GM19468 (cell line): ENCODE data around the gene MKNK1.

Experiments used
- ATAC-seq: cut with Tn5 transposase; IDR thresholded peaks from one replicate; pipeline ENCODE4 v1.9.1; 2021; ENCODE audit warnings: mild to moderate bottlenecking, moderate library complexity, moderate number of reproducible peaks; ENCODE audit not compliant: unreplicated experiment; ENCODE audit errors: extremely low read depth

The MKNK1 gene

DNA sequence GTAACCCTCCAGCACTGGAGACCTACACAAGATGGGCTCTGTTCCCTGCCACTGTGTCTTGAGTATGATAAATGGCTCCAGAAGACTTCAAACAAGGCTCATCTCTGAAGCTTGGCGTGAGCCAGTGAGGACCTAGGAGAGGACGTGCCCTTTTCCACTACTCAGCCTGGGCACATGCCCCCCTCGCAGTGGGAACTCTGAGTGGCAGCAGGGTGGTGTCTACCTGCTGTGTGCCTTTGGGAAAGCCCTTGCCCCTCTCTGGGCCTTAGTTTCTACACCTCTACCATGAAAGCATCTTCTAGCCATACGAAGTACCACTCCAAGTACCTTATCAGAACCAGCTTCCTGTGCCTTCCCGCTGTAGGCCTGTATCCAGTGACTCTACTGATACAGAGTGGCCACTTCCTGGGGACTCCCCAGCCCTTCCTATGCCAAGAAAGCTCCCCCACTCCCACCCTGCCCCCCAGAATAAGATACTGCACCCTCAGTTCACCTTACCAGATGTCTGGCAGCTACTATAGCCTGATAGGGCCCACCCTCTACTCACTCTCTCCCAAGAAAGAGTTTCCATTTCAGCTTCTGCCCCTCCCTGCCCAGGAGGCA lies 15.7 kb upstream of the MKNK1 start:
- no peak for ATAC-seq

DNA sequence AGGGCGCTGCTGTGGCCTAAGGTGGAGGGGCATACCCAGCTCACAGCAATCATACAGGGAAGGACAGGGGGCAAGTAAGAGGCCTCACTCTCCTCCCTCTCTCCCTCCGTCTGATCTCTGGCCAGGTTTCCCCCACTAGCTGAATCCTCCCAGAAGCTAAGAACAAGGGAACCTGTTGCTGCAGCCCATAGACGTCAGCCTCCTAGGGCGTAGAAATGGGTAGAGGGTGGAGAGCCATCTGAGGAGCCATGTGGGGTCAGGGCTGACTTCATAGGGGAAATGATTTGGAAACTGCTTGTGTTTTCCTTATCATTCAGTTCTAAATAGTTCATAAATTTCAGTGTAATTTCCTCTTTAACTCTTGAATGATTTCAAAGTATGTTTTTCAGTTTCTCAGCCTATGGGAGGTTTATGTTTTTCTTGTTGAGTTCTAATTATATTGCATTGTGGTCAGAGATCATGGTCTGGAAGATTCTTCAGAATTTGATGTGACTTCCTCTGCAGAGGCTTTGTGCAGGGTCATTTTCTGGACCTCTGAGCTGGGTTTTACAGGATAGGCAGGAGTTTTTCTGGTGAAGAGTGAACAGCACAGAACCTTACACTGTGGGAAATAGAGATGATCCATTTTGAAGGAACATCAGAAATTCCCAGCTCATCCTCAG lies 14.8 kb upstream of the MKNK1 start:
- no peak for ATAC-seq

DNA sequence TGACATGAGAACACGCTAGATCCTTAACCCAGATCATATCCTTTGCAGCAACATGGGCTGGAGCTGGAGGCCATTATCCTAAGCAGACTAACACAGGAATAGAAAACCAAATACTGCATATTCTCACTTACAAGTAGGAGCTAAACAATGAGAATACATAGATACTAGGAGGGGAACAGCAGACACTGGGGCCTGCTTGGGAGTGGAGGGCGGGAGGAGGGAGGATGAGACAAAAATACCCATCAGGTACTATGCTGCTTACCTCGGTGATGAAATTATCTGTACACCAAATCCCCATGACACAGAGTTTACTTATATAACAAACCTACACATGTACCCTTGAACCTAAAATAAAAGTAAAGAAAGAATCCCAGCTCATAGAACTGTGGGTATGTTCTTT lies 13.8 kb upstream of the MKNK1 start:
- ATAC-seq, result no peak

DNA sequence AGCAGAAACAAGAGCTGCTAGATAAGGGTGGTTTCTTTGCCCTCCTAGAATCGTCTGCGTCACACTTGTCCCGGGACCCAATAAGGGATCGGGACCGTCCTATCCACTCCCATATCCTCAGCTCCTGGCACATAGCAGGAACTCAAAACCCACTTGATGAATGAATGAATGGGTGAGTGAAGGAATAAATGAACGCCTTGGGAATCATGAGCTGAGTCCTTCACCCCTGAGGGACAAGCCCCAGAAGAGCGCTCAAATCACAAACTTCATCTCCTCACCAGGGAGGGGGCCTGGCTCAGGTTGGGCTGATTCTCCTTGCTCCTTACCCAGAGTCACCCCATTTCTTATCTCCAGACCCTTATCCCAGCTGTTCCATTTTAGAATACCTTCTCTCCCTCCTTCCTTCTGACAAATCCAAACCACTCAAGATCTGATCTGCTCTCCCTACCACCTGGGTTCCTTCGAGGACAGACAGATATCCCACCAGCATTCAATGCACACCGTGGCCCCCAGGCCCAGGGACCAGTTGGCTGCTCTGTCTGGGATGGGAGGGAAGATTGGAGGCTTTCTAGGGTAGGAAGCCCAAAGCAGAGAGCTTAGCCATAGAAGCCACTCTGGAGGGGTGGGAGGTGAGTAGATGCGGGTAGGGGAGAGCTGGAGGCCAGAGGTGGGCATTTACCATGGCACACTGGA lies 13.2 kb upstream of the MKNK1 start:
- no peak for ATAC-seq

DNA sequence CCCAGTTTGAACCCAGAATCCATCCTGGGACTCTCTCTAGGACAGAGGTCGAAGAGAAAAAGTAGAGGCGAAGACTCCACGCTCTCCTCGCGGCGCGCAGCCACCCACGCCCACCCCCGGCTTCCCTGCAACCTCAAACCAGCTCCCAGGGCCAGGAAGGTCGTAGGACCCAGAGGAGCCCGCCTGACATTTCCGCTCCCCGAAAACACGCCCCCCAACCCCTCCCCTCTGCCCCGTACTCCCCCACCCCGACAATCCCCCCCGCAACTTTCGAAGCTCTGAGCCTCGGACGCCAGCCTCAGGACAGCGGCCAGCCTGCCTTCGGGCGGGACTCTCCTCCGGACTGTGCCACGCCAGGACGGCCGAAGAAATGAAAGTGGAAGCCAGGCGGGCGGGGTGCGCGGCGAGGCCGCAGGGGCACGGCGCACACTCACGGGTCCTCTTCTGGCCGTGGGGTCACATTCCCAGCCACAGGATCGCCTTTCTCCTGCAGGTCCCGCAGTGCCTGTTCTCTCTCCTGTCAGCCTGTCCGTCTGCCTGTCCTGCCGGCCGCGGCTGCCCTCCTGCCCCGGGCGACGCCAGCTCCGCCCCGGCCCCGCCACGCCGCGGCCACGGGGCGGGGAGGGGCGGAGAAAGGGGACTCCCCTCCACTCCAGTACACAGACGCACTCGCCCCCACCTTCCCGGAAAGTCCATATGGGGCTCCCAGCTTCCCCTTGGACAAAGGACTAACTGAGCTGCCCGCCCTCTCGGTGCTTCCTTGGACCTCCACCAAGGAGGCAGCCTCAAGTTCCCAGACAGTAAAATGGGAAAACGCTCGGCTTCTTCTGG lies 12.4 kb upstream of the MKNK1 start, which contains the start of gene MOB3C:
TSS of gene MOB3C (minus strand) at position 535 of the 831 bp plus-strand sequence. CDS start 3,490 bp downstream, outside the sequence.
- ATAC-seq, result peak; percentile 34

DNA sequence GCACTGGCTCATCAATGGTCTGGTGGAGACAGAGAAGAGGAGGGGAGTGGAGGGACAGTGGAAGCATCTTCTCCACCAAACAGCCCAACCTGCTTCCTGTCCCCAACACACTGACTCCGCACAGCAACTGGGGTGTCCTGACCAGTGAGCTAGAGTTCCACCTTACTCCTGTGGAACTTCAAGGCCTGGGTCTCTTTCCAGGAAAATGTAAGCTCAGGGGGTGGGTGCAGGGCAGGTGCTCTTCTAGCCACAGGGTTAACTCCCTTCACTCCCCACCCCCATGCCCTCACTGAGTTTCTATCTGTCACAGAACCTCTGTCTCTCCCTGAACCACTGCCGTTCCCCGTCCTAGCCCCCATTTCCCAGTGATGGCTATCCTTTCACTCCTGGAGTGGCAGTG lies 11.7 kb upstream of the MKNK1 start:
- no peak for ATAC-seq

DNA sequence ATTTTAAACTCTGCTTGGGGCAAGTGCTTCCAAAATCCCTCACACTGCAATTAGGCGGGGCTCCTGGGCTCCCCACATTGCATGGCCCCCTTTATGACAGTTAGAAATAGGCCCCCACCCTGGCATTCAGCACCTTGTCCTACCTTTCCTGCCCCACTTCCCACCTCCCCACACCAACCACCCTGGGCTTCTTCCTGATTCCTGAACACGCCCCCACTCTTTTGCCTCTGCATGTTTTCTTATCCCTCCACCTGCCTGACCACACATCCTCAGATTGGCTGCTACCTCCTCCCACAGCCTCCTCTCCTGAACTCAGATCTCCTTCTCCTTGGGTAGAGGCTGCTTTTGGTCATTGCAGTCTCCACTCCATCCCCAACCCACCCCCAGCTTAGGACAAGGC lies 11.0 kb upstream of the MKNK1 start:
- no peak for ATAC-seq

DNA sequence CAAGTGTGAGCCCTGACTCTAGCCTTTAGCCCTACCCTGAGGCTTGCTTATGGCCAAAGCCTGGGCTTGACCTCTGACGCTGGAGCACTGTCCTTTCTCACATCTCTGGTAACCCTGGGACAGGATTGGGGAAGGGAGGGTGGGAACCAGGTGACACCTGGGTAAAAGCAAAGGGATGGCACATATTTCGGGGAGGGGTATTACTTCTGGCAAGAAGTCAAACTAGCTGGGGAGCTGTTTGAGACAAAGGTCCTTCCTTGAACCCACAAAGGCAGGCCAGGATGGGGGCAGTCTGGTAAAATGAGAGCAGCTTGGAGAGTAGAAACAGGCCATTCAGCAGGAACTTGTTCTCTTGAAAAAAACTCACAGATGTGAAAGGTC lies 10.5 kb upstream of the MKNK1 start:
- no peak for ATAC-seq

DNA sequence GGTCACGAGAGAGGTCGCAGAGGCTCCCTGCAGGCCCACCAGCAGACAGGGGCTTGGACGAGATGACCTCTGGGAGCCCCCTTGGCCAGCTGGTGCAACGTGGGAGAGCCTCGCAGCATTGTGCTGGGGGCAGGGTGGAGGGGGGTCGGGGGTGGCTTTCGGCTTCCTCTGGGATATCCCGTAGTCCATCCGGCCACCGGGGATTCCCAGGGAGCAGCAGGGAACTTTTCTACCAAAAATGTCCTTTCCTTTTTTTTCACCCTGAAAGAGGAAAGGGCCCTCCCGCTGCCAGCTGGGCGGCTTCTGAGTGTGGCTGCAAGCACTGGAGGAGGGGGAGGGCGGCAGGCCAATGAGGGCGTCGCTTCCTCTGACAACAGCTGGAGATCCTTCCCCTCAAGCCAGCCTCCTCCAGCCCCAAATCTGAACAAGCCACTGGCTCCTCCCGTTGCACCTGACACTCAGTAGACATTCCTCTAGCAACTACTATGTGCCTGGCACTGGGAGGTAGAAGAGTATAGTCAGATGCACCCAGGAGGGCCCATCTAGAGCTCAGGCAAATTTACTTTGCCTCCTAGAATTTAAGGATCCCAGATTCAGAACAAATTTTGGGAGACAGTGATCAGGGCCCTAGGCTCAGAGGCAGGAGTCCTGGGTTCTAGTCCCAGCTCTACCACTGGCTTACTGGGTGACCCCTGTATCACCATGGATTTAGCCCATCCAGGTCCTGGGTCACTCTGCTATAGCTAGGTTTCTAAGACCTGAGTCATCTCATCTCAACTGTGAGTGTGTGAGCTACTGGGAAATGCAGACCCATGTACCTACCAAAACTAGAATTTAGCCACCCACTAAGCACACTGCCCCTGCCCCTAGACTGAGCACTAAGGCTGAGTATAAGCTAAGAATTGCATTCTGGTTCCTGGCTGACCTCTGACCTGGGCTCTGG lies 9.9 kb upstream of the MKNK1 start:
- ATAC-seq, result no peak

DNA sequence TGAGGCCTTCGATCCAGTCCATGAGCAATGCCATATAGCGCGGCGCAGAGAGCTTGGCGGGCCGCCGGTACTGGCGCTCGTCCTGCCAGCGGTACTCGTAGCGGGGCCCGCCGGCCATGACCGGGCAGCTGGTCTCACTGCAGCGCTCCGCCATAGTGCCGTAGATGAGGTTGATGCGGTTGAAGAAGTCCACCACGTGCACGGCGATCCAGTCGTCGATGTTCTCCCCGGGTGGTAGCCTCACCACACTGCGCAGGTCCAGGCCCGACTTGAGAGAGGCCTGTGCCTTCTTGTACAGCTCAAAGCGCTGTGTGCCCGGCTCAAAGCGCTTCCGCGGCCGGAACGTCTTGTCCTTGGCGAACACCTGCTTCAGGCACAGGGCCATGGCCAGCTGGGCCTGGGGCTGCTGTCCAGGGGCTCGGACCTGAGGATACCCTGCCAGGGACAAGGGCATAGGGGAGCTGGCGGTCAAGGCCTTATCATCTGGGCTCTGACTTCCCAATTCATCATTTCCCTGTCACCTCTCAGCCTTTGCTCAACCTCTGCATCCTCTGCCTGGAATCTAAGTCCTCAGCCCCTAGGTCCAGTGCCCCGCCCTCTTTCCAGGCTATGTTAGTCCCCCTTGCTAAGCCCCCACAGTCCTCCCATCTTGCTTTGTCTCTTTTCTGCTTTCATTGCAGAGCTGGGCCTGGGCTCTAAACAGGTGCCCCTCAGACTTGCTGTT lies 9.0 kb upstream of the MKNK1 start:
- no peak for ATAC-seq

DNA sequence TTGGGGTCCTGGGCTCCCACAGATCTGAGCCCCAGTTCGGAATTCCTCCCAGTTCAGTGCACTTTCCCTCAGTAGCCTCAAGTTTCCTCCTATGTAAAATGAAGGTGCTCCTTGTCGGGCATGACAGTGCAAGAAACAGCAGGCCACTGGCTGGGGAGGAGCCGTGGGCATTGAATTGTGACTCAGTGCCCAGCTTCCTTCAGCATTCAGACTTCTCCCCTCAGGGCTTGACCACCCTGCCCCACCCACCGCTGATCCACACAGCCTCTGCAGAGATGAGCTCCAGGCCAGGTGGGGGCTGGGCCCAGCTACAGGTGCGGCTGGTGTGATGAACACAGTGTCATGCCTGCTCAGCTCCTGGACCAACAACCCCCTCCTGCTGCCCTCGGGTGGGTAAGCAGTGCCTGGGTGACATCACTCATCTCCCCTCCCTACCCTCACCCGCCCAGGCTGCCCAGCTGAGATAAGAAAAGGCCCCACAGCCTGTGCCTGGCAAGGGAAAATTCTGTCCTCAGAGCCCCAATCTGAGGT lies 7.7 kb upstream of the MKNK1 start:
- ATAC-seq, result no peak

DNA sequence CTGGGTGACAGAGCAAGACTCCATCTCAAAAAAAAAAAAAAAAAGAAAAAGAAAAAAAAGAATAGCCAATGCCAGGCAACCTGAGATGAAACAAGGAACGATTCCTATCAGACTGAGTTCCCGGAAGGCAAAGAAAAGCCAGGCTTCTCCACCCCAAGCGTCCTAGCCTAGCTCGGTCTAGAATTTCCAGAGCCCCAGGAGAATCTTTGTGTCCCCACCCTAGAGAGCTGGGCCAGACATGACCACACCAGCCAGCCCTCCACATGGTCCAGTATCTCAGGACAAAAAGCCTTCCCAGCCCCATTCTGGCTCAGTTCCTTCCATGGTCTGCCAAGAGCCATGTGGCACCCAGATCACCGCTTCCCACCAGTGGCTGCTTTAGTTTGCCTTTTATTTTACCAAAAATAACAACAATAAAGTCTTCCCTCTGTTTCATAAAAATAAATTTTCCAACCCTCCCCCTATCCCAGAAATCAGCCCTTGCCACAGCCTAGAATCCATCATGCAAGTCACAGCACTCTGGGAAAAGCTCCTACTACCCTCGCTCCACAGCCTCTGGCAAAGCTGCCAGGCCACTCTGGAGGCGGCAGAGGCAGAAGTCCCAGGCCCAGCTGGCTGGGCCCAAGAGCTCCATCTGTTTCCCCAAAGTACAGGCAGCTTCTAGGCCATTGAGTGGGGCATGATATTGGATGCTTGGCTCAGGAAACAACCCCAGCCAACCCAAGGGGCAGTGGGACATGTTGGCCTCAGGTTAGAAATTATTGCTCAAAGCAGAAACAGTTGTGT lies 3.5 kb upstream of the MKNK1 start:
- ATAC-seq, result no peak

DNA sequence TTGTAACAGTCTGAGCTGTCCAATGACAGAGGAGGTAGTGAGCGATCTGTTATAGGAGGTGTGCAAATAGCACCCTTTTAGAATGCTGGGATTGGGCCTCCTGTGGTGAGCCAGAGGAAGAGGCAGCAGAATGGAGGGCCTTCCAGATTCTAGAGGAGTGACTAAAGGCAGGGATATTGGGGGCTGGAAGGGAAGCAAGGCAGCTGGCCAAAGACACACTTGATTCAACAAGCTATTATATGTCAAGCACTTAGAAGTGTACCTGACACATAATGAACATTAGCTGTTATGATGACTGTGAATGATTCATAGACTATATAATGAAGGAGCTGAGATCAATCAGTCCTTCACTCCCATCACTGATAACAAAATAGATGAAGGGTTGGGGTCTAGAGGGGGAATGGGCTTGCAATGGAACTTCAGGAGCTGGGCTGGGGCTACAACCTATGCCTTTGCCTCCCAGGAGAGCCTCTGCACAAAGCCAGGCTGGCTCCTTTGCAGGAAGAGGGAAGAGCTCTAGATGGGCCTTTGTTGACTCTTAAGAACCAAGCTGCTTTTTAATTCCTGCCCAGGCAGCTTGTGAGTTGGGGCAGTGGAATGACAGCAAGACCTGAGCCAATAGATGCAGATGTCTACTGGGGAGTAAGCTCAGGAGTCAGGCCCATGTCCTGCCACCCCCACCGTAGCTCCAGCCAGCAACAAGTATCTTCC lies 2.3 kb upstream of the MKNK1 start:
- no peak for ATAC-seq

DNA sequence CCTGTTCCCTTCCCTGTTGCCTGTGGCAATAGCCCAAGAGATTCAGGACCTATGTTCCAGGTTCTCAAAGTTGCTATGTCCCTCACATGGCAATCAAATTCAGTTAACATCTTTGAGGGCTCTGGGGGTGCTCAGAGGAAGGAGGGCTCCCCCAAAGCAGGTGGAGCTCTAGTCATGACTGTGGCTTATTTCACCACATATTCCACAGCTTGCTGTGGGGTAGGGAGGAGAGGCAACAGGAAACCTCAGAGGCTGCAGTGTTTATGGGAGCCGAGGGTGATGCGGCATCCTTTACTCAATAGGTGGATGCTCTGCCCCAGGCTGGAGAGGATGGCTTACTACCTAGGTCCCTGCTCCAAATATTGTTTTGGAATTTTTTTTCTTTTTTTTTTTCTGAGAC lies 1.2 kb upstream of the MKNK1 start:
- ATAC-seq, result no peak

DNA sequence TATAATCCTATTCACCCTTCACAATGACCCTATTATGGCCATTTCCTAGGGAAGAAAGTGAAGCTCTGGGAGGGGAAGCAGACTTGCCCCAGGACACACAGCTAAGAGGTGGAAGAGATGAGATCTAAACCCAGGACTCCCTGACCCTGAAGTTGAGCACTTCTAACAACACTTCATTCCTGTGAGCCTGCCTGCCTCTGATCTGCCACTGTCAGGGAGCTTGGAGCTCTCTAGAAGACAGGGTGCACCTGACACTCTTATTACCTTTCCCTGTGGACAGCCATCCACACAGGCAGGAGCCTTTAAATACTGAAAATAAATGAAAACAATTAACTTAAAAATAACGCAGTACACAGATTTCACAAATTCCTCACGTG lies 599 bp downstream of the MKNK1 start:
- no peak for ATAC-seq

DNA sequence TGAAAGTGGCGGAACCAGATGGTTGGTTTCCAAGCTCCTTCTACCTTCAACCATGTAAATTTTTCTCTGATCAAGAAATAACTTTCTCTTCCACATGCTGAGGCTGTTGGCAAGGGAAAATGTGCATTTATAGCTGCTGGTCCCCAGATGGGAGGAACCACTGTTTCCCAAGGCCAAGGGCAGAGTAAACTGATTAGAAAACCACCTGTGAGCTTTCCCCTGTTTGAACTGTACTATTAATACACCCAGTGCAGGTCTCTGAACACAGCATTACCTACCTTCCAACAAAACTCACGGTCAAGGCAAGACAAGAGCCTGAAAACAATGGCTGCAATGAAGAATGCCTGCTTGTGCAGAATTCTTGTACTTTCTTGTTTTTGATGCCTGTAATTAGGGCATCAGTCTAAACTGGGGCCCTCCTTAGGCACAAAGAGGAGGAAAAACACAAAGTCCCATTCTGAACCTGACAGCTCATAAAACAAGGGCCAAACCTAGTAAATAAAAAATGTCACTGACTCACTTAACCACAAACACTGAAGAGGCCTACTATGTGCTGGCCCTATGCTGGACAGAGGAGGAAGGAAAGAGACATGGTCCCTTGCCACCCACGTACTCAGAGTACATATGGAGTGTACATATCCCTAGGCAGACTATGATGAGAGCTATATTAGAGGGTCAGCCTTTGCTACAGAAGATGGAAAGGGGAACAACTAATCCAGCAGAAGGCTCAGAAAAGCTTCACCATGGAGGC lies 2.6 kb downstream of the MKNK1 start:
- ATAC-seq, result no peak
